Stimulated activated CD4-positive, alpha-beta T cell treated with anti-CD3 and anti-CD28 coated beads, Interleukin-4, amount 100 ng/mL, for 48 hours (primary cell): ENCODE results near the gene ARHGAP25.
A peak's percentile ranks its signal among the peaks of the same experiment; 100 is the strongest.

Experiments
- DNase-seq, 2 donors: peaks; one replicate each; pipeline ENCODE4 v3.0.0-alpha.2; 2020; ENCODE audit warnings: low read depth in 2 of 2

Gene ARHGAP25, protein sequence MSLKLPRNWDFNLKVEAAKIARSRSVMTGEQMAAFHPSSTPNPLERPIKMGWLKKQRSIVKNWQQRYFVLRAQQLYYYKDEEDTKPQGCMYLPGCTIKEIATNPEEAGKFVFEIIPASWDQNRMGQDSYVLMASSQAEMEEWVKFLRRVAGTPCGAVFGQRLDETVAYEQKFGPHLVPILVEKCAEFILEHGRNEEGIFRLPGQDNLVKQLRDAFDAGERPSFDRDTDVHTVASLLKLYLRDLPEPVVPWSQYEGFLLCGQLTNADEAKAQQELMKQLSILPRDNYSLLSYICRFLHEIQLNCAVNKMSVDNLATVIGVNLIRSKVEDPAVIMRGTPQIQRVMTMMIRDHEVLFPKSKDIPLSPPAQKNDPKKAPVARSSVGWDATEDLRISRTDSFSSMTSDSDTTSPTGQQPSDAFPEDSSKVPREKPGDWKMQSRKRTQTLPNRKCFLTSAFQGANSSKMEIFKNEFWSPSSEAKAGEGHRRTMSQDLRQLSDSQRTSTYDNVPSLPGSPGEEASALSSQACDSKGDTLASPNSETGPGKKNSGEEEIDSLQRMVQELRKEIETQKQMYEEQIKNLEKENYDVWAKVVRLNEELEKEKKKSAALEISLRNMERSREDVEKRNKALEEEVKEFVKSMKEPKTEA

DNA sequence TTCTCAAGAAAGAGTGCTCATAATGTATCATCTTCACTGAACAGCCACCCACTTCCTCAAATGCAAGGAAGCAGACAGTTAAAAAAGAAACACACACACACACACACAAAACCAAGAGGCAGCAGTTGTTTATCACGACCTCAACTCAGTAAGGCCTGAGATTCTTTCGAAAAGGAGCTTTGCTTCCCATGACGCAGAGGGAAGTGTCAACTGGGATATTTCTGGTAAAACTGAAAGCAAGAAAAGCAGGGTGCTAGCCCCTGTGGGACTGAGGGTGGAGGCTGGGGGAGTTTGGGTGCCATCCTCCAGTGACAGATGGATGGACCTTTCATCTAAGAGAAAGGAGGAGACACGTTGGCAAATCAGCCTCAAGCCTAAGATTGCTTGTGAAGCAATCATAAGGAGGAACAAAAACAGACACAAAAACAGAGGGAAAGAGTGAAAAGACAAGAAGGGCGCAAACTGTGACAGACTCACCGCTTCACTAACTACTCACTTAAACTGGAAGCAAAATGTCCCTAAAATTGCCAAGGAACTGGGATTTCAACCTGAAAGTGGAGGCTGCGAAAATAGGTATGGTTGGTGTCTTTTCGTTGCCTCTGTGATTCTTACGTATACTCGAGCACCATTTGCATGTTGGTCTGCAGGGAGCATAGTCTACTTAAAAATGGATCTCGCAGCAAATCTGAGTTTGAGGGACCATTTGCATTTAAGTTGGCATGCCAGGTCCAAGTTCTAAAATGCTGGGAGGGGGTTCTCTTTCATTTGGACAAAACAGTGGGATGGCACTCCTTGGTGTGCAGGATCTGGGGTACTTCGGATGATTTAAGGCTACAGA is at the start of gene ARHGAP25:
Gene ARHGAP25 (plus strand): TSS at position 124 of the 838 bp plus-strand sequence. CDS start 389 bp downstream, at position 513.
- peak in 1 of 2 donors; percentile 55 for DNase-seq

DNA sequence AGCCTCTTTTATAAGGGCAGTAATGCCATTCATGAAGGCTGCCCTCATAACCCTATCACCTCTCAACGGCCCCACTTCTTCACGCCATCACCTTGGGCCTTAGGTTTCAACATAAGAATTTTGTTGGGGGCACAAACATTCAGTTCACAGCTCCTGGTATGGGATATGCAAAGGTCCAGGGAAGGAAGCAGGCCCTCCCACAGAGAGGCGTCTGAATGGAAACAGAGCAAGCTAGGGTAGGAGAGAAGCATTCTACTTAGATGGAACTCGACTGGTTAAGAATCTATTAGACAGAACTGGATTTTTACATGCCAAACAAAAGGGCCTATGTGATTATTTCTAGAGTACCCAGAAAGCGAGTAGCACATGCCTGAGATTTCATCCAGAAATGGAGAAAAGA is 48.4 kb upstream of the ARHGAP25 start:
- DNase-seq: no peak

DNA sequence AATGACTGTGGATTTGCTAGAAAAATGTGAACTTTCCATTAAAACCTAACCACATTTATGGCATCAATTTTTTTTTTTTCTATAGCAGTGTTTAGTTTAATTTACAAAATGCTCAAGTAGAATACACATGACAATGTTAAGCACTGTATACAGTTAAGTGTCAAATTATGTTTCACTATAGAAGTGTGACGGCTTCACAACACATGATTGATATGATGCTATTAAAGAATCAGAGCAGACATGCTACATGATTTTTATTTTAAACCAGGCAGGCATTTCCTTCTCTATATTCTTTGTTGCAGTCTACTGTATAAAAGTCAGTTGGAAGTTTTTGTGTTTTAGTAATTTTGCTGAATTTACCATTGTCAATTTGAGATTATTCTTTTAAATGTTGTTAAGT is 47.6 kb upstream of the ARHGAP25 start:
- no peak for DNase-seq

DNA sequence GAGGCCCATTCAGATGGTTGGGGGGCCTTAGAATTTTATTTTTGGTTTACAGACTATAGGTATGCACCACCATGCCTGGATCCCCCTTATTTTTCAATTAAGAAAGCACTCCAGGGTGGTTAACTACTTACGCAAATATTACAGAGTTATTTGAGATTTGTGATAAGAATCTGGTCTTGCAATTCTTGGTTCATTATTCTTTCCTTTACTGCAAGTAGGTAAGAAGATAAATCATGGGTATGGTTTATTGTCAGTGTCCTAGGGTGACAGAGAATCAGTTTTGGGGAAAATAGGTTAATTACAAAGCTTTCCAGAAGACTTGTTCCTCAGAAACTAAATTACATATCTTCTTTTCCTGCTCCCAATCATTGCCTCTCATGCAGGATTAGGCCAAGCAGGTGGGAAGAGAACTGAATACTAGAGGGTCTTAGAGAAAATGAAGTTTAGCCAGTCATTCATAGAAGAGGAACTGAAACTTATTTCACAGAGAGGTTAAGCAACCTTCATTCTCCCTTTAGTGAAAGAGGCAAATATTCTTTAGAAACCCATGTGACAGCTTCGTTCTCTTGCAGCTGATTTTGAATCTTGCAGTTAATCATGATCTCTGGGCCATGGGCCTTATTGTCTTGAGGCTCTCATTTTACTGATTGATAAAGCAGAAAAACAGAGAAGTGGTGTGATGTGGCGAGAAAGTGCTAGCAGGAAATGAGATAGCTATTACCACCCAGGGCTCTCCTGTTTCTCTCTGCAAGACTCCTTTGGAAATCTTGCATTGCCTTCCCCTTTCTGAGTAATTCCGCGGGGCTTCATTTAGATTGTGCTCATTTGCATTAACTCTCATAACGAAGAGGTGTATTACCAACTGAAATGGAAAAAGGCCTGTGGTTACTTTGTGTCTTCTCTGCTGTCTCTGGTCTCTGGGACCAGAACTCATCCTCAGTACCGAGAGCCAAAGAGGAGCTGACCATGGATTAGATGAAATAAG is 44.8 kb upstream of the ARHGAP25 start:
- DNase-seq: no peak

DNA sequence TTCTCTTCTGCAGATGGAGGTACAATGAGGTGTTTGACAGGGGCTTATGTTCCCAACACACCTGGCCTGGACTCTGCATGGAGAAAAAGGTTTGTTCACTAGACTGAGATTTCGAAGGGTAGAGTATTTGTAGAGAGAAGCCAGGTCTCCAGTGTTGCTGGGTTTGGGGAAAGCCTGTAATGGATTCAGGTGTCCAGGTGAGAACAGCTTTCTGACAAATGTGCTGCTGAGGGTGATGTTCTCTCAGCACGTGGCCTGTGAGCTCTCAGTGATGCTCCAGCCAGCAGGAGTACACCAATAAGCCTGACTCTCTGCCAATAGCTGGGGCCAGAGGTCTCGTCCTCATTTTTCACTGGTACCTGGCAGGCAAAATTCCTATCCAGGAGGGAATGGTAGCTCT is 43.8 kb upstream of the ARHGAP25 start:
- DNase-seq: no peak

DNA sequence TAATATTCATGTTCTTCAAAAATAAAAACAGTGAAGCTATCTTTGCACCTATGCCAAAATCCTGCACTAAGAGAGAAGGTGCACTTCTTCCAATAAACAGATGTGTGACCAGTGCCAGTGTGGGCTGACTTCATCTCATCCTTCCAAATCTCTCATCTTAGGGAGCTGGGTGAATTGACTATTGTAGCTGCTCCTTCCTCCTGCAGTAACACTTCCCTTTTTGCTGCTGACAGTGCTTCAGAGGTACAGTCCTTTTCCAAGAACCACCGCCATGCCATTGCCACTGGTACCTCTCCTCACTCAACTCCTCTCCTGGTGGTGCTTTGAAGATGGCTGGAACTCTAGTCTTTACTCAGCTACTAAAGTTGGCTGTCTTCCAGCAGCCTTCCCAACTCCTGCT is 42.1 kb upstream of the ARHGAP25 start:
- DNase-seq: no peak

DNA sequence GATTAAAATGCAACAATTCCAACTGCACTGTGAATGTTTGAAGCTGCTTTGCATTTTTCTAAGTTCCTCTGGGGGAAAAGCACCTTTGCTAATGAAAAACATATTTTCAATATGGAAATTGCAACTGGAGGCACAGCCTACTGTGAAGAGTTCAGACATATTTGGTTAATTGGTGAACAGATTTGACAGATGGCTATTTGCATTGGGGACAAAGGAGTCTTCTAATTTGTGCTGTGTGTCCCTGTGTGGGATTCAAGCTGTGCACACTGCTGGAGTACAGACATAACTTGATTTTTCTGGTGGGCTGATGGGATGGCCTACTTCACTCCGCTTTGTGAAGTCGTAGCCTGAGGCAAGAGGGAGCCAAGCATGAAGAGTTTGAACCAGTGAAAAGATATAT is 40.7 kb upstream of the ARHGAP25 start:
- DNase-seq: no peak

DNA sequence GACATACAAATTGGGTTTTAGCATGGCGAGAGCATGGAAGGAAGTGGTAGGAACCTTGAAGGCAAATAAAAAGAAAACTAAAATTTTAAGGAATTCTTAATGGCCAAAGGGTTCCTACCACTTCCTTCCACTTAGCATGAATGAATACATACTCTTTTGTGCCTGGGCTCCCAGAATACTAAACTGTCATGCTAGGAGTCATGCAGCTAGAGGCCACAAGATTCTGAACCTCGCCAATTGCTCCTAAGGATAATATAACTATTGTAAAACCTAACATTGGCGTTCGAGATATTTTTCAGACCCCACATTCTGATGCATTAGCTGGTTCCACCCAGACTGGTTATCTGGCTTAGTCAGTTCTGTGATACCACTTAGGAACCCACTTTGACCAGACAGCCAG is 38.6 kb upstream of the ARHGAP25 start:
- DNase-seq: no peak

DNA sequence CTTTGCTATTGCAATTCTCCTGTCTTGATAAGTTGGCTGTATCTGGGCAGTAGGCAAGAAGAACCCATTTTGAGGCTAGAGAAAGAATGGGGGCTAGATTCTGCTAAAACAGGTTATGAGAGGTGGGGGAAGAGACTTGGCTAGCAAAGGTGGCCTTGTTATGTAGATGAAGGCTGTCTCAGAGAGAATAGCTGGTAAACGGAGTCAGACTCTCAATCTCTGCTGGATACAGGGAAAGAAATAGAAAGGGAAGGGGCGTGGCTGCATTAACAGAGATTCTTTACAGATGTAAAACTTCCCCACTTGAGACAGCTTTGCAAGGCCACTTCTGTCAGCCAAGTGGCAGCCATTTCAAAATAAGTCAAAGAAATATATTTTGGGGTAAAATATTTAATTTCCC is 38.1 kb upstream of the ARHGAP25 start:
- no peak for DNase-seq

DNA sequence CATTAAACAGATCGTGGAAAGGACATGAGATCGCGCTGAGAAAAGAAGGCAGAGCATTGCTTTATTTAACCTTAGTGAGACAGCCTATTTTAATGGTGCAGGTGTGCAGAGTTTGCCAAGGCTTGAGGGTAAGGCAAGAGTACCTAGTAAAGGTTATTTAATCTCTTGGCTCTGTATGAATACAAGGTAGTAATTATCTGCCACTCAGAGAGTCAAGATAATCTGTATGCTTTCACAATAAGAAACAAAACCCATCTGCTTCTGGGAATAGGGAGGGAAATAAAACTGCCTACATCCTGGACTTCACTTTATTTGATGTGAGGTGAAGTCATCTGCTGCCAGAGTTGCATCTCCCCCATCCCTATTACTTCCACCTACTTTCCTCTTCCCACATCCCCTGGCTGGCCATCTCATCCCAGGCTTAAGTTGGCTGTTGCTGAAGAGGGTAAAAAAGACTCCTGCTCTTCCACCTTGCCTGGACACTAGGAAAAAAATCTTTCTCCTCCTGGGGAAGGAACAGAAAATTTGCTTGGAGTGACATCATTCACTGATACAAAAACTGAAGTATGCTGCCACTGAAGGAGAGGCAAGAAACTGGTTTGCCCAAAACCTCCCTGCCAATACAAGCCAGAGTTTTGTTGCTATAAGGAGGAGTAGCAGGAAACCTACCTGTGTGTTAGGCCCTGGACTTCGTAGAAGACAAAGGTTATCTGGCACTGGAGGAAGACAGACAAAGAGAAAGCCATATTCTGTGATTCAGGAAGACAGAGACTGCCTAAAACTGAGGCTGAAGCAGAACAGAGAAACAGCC is 35.8 kb upstream of the ARHGAP25 start:
- no peak for DNase-seq

DNA sequence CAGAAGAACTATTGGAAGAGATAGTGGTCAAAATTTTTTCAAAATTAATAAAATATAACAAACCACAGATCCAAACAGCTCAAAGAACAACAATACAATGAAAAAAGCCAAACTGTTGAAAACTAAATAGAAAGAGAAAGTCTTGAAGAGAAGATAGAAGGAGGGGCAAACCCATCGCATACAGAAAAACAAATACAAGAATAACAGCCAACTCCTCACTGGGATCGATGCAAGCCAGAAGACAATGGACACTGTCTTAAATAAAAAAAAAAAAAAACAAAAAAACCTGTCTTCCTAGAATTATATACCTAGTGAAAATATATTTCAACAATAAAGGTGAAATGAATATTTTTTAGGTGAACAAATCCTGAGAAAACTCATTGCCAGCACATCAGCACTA is 34.1 kb upstream of the ARHGAP25 start:
- no peak for DNase-seq

DNA sequence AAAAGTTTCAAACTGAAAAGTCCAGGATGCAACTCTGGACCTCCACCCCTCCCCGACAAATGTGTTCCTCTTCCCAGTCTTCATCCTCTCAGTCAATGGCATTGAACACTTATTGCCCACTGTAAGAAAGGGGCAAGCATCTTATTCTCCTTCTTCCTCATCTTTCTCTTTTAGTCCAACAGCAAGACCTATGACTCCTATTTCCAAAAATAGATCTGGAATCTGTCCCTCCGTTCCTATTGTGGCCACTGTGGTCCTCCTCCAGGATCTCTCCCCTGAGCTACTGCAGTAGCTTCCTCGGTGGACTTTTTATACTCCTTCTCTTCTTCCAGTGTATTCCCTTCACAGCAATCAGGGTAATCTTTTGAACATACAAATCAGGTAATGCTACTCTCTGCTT is 28.0 kb upstream of the ARHGAP25 start:
- DNase-seq: no peak

DNA sequence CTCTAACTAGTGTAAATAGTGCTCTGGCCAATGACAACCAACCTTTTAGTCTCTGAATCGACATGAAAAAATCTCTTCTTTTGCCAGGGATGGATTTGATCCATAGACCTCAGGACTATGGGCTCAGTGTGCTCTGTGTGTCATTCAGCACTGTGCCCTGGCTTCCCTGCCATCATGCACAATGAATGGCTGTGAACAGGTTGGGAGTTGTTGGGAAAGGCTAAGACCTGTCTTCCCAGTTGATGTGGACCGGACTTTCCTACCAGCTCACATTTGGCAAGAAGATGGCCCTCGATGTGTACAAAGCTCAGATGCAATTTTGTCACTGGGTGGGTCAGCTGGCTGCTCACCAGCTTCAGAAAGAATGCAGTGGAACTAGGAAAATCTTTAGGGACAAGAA is 26.0 kb upstream of the ARHGAP25 start:
- DNase-seq: no peak

DNA sequence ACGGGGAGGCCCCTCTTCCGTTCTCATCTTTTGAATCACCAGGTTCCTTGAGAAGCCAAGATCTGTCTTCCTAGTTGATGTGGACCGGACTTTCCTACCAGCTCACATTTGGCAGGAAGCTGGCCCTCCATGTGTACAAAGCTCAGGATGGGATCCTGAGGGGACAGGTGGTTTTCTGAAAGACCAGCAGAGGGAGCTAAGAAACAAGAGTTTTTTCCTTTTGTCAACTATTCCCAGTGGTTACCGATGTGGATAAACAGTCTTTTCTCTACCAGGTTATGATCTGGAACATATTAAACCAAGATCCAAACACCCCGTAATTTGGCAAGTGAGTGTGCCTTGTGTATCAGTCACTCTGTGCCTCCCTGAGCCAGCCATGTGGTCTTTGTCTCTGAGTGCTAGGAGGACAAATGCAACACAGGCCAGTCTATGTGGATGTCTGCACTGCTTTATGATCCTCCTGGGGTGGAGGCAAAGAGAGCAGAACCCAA is 25.1 kb upstream of the ARHGAP25 start:
- no peak for DNase-seq

DNA sequence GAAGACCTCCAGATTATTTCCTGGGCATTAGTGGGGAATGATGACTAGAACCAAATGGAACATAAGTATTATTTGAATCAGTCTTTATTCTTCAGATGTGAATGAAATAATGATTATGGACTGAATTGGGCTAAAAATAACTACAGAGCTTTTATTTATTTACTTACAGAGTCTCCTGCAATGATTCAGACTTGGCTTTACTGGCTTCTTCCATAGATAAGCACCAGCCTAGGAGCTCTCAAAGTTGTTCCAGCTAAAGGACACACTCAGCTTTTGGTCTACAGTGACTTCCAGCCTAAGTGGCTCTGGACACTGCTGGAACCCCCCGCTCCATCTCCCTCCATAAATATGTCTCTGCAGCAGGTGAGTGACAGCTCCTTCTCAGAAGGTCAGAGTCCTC is 24.3 kb upstream of the ARHGAP25 start:
- DNase-seq: no peak

DNA sequence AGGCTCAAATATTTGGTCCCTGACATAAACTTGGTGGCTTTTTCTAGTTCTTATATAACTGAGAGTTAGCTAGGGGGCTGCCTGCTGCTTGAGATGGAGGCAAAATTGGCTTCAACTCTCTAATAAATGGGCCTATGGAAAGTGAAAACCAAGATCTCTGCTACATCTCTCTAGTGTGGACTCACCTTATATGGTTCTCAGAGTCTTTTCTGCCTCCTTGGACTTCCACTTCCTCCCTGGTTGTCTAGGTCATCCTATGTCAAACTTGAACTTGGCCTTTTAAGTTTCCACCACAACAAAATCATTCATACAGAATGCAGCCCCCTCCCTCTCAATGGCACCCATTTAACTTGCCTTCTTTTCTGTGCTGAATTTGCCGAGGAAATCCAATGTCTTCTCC is 23.9 kb upstream of the ARHGAP25 start:
- DNase-seq: no peak

DNA sequence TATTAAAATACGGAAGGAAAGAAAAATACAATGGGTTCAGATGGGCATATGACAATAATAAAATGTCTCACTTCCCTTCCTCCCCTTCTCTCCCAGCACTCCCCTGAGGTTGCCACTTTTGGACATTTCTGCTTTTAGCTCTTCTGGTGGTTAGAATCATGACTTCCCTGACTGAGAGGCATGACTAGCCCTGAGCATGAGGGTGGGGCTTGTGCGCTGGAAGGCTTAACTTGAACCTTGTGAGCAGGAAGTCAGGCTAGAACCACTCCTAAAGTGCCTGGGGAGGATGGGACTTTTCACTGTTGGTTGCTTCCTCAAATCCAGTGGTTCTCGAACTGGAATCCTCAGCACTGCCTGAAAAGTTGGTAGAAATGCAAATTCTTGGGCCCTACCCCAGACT is 19.7 kb upstream of the ARHGAP25 start:
- peak in 1 of 2 donors; percentile 40 for DNase-seq

DNA sequence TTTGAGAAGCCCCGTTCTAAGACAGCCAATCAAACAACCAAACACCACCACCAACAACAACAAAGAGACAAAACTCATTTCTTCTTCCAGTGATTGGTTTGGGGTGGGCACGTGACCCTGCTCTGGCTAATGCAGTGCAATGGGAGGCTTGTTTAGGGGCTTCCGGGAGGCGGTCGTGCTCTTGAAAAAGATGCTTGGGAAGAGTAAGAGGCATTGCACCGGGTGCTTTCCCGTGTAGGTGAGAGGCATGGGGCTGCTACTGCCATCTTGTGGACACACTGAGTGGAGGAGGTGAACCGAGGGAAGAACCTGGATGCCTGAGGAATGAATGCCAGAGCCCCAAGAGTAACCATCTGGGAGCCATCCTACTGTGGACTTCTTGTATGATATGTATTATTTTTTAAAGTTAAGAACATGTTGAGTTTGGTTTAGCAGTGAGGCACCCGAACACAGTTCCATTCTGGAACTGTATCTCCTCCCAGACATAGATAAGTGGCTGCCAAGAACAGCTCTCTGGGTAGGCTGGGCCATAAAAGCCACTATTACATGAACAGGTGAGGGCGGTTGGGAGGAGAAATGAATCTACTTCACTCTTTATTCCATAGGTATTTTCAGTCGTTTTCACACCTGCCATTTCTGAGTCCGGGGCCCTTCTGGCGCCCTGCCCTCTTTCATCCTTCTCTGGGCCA is 19.1 kb upstream of the ARHGAP25 start:
- DNase-seq: peak; percentile 47 to 59

DNA sequence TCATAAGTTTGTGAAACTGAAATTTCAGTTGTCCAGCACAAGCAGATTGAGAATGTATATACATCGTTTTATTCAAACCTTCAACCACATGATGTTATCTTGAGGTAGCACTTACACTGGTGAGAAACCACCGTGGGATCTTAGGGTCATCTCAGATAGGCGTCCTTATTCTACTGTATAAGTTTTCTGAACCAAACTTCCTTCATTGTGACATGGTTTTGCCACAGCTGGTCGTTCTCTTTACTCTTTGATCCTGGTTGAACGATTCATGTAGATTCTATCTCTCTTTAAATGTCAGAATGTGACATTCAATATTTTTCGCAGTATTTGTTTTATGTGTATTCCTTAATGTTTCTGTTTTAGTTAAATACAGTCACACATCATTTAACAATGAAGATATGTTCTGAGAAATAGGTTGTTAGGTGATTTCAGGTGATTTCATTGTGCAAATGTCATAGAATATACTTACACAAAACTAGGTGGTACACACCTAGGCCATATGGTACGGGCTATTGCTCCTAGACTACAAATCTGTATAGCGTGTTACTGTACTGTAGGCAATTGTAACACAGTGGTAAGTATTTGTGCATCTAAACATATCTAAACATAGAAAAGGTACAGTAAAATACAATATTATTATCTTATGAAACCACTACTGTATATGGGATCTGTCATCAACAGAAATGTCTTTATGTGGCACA is 17.9 kb upstream of the ARHGAP25 start:
- DNase-seq: no peak
